ENCODE measurements around the gene LYPLAL1. TPM values are rescaled to one million over a fixed set of nuclear protein-coding genes. Genes with fewer than 3 reads are reported as not detected.
A peak's percentile ranks its signal among the peaks of the same experiment; 100 is the strongest.
"Not testable (repeated sequence)": the region's sequence is repeated elsewhere in the genome, so short reads cannot be mapped to it uniquely, and the experiment has no call there.

LYPLAL1 gene
- total RNA-seq, 1 experiment from 2014 or later = 15.1 TPM

- no peak for DNase-seq (ENCODE audit: low read depth)
Measured at GRCh38 chr1:219163401-219163954, 10.2 kb upstream of the LYPLAL1 start.

- DNase-seq (ENCODE audit: low read depth) = peak; percentile 15
Measured at GRCh38 chr1:219171192-219171935, 2.3 kb upstream of the LYPLAL1 start.

GRCh38 chr1:219172821-219173220 lies 857 bp upstream of the LYPLAL1 start:
- DNase-seq (ENCODE audit: low read depth) = no peak

DNA sequence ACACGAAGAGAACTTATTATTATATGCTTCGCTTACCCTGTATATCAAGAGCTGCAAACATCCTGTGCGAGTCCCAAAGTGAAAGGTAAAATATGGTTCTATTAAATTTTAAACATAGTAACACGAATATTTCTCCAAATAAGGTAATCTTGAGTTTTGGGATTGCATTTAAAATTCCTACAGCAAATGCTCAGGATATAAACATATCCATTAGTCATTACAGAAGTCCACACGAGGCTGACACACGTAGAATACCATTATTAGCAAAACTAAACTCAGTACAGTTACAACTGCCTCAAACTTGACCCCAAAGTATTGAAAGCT lies 282 bp upstream of the LYPLAL1 start:
- no peak for DNase-seq (ENCODE audit: low read depth)

- DNase-seq (ENCODE audit: low read depth) = peak; percentile 69
Measured at GRCh38 chr1:219174460-219175211, 958 bp downstream of the LYPLAL1 start.

DNA sequence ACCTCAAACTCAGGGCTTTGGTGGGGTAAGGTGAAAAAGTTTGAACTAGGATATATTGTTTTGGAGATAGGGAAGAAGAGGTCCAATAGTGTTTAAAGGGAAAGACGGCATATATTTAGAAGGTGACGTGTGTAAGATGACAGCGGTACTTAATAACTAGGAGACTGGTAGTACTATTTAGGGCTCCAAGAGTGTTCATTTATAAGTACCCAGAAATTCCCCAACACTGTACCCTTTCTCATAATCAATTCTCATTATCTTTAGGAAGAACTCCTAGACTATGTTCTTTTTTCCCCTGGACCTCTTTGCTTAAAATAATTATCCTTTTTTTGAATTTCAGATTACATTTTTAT lies 1.5 kb downstream of the LYPLAL1 start:
- no peak for DNase-seq (ENCODE audit: low read depth)

DNA sequence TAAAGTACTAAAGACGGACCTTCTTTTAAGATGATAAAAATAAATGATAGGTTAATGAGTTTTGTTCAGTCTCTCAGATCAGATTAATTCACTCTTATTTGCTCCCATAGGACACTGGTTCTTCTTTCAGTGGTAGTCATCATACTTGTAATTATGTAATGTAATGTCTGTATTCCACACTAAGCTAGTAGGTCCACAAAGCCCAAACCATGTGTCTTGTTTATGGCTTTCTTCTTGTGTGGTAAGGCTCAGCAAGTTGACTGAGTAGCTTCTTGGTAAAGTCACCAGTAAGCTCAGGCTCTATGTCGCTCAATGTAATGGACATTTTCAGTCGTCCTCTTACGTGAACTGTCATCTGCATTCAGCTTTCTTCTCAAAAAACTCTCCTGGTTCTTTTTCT lies 2.5 kb downstream of the LYPLAL1 start:
- no peak for DNase-seq (ENCODE audit: low read depth)

GRCh38 chr1:219177363-219177762 lies 3.7 kb downstream of the LYPLAL1 start:
- no peak for DNase-seq (ENCODE audit: low read depth)

DNA sequence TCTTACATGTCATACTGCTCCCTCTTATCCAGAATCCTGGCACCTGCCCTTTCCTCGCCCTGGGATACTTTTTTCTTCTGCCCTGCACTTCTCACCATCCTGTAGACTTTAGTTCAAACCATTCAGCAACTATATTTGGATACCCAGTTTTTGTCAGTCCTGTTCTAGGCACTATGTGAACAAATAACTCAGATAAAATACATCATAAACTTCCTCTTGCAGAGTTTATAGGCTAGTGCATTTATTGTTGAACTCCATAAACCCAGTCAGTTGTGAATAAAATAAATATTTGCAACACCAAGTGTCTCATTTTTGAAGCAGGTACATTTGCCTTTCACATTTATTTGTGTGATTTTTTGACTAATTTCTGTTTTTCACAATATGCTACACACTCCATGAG lies 4.3 kb downstream of the LYPLAL1 start:
- no peak for DNase-seq (ENCODE audit: low read depth)

- no peak for DNase-seq (ENCODE audit: low read depth)
Measured at GRCh38 chr1:219179293-219179692, 5.6 kb downstream of the LYPLAL1 start.

GRCh38 chr1:219184337-219184736 lies 10.7 kb downstream of the LYPLAL1 start:
- no peak for DNase-seq (ENCODE audit: low read depth)

DNA sequence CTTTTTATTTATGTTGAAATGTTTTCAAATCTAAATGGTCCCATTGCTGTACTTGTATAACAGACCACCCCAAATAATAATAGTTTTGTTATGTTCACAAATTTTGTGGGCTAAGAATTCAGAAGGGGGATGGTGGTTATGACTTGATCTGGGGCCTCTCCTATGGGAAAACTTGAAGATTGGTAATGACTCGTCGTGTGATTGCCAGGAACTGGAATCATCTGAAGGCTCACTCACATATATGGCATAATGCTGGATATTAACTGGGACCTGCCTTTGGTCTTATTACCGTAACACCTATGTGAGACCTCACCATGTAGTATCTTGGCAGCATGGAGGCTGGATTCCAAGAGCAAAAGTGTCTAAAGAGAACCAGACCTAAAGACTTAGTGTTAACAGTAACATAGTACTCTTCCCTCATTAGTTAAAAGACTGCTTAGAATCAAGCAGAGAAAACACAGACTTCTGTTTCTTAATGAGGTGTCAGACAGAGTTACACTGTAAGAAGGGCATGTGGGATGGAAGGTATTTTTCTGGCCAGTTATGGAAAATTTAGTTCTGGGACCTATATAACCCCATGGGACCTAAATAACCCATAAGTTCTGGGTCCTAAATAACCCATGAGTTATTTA lies 11.9 kb downstream of the LYPLAL1 start:
- DNase-seq (ENCODE audit: low read depth) = no peak

- no peak for DNase-seq (ENCODE audit: low read depth)
Measured at GRCh38 chr1:219188331-219188803, 14.7 kb downstream of the LYPLAL1 start.

- peak; percentile 48 for DNase-seq (ENCODE audit: low read depth)
Measured at GRCh38 chr1:219189021-219189824, 15.5 kb downstream of the LYPLAL1 start.

- no peak for DNase-seq (ENCODE audit: low read depth)
Measured at GRCh38 chr1:219189952-219190351, 16.3 kb downstream of the LYPLAL1 start.

- no peak for DNase-seq (ENCODE audit: low read depth)
Measured at GRCh38 chr1:219190605-219191004, 16.9 kb downstream of the LYPLAL1 start.

DNA sequence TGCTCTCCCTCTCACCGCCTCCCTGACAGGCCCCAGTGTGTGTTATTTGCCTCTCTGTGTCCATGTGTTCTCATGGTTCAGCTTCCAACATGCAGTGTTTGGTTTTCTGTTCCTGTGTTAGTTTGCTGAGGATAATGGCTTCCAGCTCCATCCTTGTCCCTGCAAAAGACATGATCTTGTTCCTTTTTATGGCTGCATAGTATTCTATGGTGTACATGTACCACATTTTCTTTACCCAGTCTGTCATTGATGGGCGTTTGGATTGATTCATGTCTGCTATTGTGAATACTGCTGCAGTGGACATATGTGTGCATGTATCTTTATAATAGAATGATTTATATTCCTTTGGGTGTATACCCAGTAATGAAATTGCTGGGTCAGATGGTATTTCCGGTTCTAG lies 22.2 kb downstream of the LYPLAL1 start:
- DNase-seq (ENCODE audit: low read depth) = not testable (repeated sequence)

GRCh38 chr1:219201656-219202055 lies 28.0 kb downstream of the LYPLAL1 start:
- no peak for DNase-seq (ENCODE audit: low read depth)

DNA sequence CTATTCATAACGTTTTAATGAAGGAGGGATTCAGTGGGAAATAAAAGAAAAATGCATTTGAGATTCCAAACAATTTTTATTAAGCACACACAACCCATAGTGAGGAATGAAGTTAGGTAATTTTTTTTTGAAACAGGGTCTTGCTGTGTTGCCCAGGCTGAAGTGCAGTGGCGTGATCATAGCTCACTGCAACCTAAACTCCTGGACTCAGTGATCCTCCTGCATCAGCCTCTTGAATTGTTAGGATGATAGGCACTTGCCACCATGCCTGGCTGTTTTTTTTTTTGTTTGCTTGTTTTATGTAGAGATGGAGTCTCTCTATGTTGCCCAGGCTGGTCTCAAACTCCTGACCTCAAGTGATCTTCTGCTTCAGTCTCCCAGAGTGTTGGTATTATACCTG lies 28.9 kb downstream of the LYPLAL1 start:
- DNase-seq (ENCODE audit: low read depth) = no peak

DNA sequence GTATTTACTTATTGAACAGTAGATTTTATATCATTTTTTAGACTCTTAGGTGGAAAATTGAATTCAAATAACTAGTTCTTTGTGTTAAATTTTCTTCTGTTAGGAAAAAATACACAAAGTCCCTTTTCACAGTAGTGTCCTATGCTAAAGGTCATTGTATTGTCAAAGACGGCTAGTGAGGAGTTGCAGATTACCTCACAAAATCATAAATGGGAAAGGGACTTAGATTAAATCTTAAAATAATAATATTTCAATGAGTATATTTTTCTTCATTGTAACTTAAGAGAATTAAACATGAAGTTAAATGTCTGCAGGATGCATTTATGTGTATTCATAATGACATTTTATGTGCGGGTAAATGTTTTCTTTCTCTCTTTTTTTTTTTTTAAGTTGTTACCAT lies 32.7 kb downstream of the LYPLAL1 start:
- no peak for DNase-seq (ENCODE audit: low read depth)

GRCh38 chr1:219209578-219209977 lies 35.9 kb downstream of the LYPLAL1 start:
- no peak for DNase-seq (ENCODE audit: low read depth)

DNA sequence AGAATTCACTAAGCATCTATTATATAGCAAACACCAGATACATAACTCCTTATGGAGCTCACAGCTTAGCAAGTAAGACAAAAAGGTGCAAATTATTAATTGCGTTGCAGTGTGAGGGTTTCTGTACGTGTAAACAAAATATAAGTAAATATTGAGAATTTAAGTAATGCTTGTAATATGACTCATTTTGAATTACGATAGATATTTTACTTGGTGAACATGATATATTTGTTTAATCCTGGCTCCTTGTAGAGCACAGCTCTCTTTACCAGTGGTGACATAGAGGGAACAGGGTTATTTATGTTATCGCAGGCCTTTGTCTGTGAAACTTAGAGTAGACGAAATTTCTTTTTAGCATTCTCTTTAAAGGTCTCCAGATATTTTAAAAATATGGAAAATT lies 36.4 kb downstream of the LYPLAL1 start:
- no peak for DNase-seq (ENCODE audit: low read depth)

All from RPMI7951 (cell line).